A549 (cell line): Measurements from ENCODE around the gene THRAP3.

ENCODE experiments used
- BHLHE40 ChIP-seq: IDR thresholded peaks from 2 replicates; pipeline ENCODE4 v1.6.1; 2012; ENCODE audit warnings: low read depth, low read length, inconsistent platforms
- CBX8 ChIP-seq: fragments of 200-600 bp; sonication (generic); IDR thresholded peaks from 2 replicates; pipeline ENCODE4 v1.6.1; 2016
- CTCF ChIP-seq: fragments of >200 bp; sonication (Bioruptor Twin); formaldehyde crosslinking; IDR thresholded peaks from 3 replicates; pipeline ENCODE4 v1.5.1; 2016
- ELK1 ChIP-seq: fragments of 150-350 bp; IDR thresholded peaks from 2 replicates; pipeline ENCODE4 v1.6.1; 2014; ENCODE audit warnings: low read depth, mild to moderate bottlenecking, low read length
- EP300 ChIP-seq, 2 experiments: fragments of >200 bp; sonication (Bioruptor Twin); formaldehyde crosslinking; IDR thresholded peaks; 2 replicates in 1 of 2; 3 replicates in 1 of 2; pipeline ENCODE4 v1.6.1; 2016 to 2017
- JUNB ChIP-seq: fragments of >200 bp; sonication (Bioruptor Twin); formaldehyde crosslinking; IDR thresholded peaks from 2 replicates; pipeline ENCODE4 v1.6.1; 2016
- NFE2L2 ChIP-seq: fragments of 150-350 bp; conservative IDR thresholded peaks from 2 replicates; pipeline ENCODE4 v1.6.1; 2014; ENCODE audit warnings: low read length
- NPAS2 ChIP-seq: fragments of 250-450 bp; sonication (Bioruptor Pico); IDR thresholded peaks from 2 replicates; pipeline ENCODE4 v1.8.0; 2022; ENCODE audit warnings: mild to moderate bottlenecking, moderate library complexity, borderline replicate concordance
- POLR2A ChIP-seq: IDR thresholded peaks from 2 replicates; pipeline ENCODE4 v1.6.1; 2012; ENCODE audit warnings: mild to moderate bottlenecking, low read length
- RFX5 ChIP-seq: fragments of 450-650 bp; IDR thresholded peaks from 2 replicates; pipeline ENCODE4 v1.7.1; 2014; ENCODE audit warnings: antibody characterized with exemption, mild to moderate bottlenecking, moderate library complexity
- SMC3 ChIP-seq: fragments of >200 bp; sonication (Bioruptor Twin); formaldehyde crosslinking; IDR thresholded peaks from 3 replicates; pipeline ENCODE4 v1.6.1; 2018; ENCODE audit warnings: inconsistent platforms
- SREBF2 ChIP-seq: fragments of 450-650 bp; IDR thresholded peaks from 2 replicates; pipeline ENCODE4 v1.6.1; 2014; ENCODE audit warnings: mild to moderate bottlenecking, moderate library complexity
- TP53 ChIP-seq: fragments of 250-450 bp; sonication (Bioruptor Pico); IDR thresholded peaks from 2 replicates; pipeline ENCODE4 v1.5.0; 2021; ENCODE audit warnings: mild to moderate bottlenecking, moderate library complexity
- USF2 ChIP-seq: fragments of 450-650 bp; IDR thresholded peaks from 2 replicates; pipeline ENCODE4 v1.6.1; 2014; ENCODE audit warnings: antibody characterized with exemption

- TF ChIP-seq CTCF (no peak), JUNB (no peak), NFE2L2 (no peak), POLR2A (no peak), RFX5 (no peak), CBX8 (no peak), TP53 (CRISPR knock-in tag) (no peak), BHLHE40 (no peak), USF2 (no peak), SMC3 (no peak), ELK1 (no peak), EP300 (IDR thresholded peaks at IDR 0.05) (no peak), SREBF2 (no peak), NPAS2 (CRISPR knock-in tag) (no peak)
These were observed 106.7 kb downstream of the THRAP3 start for GRCh38 chr1:36330940-36331339.
